NCI-H1092 treated with DMSO at 0.1 percent for 48 hours (cell line): Measurements from ENCODE around the gene ADCK2.
"Not testable (repeated sequence)": the region's sequence is repeated elsewhere in the genome, so short reads cannot be mapped to it uniquely, and the experiment has no call there.

Experiments
- DNase-seq: peaks from one replicate; lab custom pipeline; 2025; lab: John Stamatoyannopoulos, UW

Gene ADCK2

DNA sequence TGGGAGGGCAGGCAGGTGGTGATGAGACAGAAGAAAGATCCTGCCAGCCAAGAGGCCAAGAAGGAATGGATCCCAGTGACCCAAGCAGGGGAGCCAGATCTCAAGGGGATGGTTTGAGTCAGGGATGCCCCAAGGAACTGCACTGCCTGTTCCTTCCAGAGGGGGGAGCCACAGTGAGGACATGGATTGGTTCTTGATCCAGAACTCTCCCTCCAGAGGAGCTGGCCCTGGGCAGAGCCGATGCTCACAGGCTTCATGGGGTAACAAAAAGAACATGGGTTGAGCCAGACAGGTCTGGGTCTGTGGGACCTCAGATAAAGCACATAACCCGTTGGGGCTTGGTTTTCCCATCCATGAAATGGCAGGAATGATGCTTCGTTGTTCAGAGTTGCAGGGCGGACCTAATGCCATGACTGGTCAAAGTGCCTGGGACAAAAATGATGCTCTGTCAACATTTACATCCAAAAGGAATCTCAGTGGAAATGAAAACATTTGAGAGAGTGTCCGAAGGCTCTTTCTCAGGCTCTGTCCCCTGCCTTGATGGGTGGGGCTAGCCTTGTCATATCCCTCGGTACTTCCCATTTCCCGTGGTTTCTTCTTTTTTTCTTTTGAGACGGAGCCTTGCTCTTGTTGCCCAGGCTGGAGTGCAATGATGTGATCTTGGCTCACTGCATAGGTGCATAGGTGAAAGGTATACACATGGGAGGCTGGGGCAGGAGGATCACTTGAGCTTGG, 27.4 kb upstream of the ADCK2 start:
- no peak for DNase-seq

DNA sequence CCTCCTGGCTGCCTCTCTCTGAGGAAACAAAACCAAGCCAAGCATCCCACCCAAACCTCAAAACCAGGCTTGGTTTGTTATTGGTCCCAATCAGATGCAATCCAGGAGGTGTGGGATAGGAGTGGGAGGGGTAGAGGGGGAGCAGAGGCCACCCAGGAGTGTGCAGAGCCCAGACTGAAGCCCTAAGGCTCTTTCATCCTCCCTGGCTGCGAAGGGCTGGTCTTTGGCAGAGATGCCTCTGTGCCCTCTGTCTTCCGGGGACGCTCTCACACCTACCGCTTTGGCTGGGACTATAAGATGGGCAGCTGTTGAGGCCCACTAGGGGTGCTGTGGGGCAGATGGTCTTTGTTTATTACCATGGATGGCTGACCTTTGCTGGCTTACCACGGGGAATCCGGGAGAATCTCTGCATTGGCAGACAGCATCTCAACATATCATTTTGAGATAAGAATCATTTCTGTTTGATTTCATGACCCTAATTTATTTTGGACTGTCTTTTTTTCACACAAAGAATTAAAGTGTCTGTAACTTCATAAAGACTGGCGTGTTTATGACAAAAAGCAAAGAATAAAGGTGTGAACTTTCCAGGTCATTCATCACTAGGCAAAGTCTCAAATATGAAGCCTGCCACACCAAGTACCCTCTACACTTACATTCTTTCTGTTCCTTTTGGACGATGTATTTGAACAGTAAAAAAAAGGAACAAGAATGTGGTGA, 25.7 kb upstream of the ADCK2 start:
- DNase-seq: peak; percentile 76

DNA sequence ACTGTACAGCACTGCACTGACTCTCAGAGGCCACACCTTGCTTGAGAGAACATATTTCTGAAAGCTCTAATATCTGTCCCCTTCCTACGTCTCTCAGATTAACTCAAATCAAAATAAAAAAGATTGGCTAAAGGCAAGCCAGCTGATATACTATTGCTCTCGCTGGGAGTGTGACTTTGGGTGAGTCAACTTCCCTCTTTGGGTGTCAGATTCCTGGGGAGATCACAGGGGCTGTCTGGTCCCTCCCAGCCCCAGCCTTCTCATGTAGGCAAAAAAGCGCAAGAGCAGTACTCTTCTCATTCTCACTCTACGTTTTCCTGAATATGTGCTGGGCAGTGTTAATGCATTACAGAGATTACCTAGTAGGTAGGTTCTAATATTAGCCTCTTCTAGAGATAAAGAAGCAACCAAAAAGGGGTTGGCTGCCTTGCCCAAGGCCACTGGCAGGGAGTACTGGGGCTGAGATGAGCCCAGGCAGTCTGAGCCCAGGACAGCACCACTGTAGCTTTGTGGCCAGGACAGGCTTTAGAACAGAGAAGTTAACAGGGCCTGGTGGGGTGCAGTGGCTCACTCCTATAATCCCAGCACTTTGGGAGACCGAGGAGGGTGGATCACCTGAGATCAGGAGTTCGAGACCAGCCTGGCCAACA, 23.1 kb upstream of the ADCK2 start:
- no peak for DNase-seq

DNA sequence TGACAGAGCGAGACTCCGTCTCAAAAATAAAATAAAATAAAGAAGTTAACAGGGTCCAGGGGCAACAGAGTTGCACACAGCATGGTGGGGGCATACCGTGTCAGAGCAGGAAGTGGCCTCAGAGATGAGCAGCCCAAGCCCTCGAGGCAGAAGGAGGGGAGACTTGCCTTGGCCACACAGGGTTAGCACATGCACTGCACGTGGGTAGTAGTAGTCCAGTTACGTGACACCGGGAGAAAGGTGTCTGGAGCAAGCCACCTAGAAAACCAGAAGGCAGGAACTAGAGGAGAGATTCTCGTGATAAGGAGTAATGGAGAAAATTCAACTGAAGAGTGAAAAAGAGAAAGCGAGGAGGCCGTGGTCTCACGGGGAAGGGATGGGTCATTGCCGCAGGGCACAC, 22.4 kb upstream of the ADCK2 start:
- no peak for DNase-seq

DNA sequence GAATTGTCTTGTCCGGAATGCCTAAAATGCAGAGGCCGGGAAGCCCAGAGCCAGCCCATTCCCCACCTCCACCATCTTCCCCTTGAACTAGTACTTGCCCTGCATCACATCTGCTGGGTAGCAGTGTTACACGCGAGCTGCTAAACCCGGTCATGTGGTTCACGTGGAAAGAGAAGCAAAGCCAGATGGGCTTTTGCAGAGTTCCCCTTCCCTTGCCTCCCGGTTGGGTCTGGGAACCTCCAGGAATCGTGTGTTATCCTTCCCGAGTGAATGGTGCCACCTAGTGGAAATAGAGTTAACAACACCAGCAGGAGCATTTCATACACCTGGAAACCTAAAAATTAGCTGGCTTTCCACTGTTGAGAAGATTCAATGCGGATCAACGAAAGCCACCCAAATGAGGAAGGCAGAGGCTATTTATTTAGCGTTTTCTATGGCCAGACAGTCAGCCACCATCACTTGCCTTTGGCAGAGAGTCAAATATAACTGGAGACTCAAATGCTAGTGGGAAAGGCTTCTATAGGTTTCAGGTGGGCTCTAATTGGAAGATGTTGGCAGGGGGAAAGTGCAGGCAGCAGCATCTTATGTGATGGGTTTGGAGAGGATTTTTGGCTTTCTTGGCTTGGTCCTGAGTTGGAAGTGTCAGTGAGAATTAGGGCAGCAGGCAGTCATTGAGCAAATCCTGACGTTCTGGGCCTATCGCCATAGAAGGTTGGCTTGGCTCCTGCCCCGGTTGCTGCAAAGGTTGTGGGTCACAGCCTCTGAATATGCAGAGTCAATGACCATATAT, 19.2 kb upstream of the ADCK2 start:
- peak; percentile 83 for DNase-seq

DNA sequence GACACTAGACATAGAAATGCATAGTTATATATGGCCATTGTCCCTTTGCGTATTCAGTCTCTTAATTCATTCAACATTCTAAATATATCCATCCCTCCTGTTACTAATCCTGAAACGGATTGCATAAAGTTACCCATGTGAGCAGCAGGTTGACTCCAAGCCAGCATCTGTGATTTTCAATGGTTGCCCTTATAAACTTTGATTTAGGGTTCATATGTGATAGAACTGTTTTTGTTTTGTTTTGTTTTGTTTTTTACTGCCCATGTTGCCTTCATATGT, 18.7 kb upstream of the ADCK2 start:
- DNase-seq: no peak

DNA sequence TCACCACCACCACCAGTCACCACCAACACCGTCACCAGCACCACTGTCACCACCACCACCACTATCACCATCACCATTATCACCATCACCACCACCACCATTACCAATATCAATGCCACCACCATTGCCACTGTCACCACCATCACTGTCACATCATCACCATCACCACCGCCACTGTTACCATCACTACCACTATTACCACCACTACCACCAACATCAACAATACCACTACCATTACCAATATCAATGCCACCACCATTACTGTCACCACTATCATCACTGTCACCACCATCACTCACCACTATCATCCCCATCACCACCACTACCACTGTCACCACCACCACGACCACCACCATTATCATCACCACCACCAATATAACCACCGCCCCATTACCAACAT, 18.1 kb upstream of the ADCK2 start:
- no peak for DNase-seq

DNA sequence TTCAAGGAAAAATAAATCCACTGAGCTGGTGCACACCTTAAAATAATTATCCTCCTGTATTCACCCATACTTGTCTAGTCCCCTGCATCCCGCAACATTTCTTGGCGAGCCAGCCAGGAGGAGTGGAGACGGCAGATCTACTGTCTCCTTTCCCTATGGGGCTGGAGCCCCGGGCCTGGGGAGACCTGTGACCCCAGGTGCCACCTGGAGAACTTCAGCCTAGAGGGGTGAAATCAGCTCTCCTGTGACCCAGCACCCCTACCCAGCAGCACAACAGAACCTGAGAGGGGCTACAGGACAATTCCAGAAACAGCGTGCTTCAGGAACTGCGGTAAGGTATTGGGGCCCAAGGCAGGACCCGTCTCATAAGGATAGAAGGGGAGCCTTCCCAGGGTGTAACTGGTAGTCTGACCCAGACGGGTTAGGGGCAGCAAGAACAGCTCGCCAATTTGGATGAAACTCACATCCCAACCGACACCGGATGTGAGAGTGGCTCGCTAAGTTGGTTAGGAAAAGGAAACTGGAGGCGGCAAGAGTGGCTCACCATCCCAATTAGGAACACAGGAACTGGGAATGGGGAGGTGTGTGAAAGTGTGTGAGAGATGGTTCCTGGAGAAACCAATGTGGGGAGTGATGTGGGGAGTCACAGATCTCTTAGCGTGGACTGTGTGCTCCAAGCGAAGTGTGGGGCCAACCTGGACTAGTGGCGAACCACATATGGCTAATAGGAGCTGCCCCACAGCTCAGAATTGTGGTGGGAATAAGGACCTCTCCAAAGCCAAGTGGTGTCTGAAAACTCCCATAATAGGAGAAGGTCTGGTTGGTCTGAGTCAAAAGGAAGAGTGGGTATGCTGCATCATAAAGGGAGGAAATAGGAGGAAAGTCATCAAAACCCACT, 17.0 kb upstream of the ADCK2 start:
- no peak for DNase-seq

DNA sequence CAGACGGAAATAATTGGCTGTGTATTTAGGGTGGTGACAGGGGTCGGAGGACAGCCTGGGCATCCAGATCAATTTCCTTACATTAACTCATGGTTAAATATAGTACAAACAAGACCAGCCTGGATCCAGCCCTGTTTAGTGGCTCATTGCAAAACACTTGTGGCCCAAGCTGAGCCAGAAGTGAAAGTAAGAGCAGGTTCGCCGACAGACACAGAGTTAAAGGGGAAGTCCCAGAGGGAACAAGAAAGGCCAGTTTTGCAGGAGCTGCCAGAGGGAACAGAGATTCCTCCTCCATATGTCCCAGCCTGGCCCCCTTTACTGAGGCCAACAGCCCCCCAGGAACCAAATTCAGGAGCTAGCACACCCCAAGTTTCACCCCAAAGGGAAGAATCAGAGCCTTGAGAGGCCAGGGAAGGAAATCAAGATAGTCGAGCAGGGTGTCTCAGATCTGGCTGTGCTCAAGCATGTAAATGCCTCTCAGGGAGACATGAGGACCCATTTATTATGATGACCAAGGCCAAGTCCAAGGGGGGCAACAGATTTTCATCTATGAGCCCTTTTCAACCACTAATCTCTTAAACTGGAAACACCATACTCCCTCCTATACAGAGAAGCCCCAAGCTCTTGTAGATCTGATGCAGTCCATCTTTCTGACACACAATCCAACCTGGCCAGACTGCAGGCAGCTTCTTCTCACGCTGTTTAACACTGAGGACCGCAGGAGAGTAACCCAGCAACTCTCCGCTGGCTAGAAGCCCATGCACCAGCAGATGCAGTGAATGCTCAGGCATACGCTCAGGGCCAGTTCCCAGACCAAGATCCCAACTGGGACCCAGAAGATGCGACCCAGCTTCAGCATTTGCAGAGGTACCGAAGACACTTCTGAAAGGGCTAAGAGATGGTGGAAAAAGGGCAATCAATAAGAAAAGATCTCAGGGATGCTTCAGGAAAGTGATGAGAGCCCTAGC, 15.9 kb upstream of the ADCK2 start:
- DNase-seq: no peak

DNA sequence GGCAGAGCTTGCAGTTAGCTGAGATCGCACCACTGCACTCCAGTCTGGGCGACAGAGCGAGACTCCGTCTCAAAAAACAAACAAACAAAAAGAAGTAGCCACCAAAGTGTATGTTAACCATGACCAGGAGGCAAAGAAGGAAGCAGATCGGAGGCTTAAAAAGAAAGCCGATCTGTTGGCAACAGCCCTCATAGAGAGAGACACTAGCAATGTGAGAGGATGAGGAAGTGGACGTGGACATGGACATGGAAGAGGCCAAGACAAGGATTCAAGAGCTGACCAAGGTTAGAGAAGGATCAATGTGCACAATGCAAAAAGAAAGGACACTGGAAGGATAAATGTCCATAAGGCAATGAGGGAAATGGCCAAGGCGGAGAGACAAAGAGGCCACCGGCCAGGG, 14.9 kb upstream of the ADCK2 start:
- DNase-seq: no peak

DNA sequence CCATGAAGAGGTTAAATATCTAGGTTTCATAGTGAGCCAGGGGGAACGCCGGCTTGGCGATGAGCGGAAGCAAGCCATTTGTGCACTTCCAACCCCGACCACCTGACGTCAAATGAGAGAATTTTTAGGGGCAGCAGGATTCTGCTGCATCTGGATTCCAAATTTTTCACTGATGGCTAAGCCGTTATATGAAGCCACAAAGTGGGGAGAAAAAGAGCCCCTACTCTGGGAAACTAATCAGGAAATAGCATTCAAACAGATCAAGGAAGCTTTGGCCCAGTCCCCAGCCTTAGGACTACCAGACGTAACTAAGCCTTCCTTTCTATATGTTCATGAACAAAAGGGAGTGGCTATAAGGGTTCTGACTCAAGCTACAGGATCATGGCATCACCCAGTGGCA, 12.9 kb upstream of the ADCK2 start:
- DNase-seq: no peak

DNA sequence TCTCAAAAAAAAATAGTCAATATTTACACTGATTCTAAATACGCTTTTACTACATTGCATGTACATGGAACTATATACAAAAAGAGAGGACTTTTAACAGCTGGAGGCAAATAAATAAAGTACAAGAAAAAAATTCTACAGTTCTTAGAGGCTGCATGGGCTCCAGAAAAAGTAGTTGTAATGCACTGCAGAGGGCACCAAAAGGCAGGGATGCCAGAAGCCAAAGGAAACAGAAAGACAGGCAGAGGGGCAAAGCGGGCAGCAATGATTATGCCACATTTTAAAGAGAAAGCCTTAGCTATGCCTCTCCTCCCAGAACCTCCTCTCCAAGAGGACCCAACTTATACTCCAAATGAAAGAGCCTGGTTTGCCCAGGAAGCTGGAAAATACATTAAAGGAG, 11.6 kb upstream of the ADCK2 start:
- peak; percentile 23 for DNase-seq

DNA sequence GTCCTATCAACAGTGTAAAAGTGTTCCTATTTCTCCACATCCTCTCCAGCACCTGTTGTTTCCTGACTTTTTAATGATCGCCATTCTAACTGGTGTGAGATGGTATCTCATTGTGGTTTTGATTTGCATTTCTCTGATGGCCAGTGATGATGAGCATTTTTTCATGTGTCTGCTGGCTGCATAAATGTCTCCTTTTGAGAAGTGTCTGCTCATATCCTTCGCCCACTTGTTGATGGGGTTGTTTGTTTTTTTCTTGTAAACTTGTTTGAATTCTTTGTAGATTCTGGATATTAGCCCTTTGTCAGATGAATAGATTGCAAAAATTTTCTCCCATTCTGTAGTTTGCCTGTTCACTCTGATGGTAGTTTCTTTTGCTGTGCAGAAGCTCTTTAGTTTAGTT, 9.8 kb upstream of the ADCK2 start:
- not testable (repeated sequence) for DNase-seq

DNA sequence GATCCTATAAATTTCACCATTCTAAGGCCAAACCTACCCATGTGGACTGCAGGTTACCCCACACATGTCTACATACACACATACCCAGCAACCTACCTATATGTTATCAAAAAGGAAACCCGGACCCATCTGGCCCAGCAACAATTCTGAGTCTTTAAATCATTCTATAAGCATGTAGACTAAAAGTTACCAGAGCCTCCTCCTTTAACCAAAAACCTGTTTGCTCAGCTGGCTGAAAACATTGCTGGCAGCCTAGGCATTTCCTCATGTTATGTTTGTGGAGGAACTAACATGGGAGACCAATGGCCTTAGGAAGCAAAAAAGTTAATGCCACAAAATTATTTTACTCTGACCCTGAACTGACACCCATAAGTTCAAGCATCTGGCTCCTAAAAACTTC, 5.3 kb upstream of the ADCK2 start:
- no peak for DNase-seq

DNA sequence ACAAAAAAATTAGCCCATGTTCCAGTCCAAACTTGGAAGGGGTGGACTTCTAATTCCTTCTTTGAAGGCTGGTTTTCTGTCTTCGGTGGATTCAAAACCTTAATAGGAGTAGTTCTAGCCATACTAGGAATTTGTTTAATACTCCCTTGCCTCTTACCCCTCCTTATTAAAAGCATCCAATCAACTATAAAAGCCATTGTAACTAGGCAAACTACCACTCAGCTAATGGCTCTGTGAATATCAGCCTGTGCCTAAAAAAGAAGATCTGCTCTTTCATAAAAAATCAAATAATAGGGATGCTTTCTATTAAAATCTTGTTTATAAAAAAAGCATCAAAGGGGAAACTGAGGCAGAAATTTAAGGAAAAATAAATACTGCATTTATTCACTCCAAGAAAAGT, 4.1 kb upstream of the ADCK2 start:
- DNase-seq: no peak

DNA sequence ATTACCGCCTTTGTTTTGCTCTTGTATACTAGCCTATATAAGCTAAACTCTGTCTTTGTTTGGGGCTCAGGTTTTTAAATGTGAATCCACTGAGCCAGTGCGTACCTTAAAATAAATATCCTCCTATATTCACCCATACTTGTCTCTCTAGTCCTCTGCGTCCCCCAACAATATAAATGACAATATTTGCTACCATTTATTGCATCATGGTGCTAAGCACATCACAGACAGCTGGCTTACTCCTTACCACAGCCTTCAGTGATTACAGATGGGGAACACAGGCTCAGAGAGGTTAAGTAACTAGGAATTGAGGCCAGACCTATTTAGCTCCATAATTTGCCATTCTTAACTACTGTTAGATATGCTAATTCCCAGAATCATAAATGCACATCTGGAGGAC, 3.4 kb upstream of the ADCK2 start:
- DNase-seq: no peak

DNA sequence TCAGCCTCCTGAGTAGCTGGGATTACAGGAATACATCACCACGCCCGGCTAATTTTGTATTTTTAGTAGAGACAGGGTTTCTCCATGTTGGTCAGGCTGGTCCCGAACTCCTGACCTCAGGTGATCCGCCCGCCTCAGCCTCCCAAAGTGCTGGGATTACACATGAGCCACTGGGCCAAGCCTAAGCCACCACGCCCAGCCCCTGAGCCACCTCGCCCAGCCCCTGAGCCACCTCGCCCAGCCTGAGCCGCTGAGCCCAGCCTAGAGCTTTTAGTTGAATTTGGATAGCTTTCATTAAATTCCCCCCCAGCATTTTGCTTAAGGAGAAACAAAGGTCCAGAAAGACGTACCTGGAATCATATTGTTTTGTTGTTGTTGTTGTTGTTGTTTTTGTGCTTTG, 2.9 kb upstream of the ADCK2 start:
- DNase-seq: not testable (repeated sequence)

DNA sequence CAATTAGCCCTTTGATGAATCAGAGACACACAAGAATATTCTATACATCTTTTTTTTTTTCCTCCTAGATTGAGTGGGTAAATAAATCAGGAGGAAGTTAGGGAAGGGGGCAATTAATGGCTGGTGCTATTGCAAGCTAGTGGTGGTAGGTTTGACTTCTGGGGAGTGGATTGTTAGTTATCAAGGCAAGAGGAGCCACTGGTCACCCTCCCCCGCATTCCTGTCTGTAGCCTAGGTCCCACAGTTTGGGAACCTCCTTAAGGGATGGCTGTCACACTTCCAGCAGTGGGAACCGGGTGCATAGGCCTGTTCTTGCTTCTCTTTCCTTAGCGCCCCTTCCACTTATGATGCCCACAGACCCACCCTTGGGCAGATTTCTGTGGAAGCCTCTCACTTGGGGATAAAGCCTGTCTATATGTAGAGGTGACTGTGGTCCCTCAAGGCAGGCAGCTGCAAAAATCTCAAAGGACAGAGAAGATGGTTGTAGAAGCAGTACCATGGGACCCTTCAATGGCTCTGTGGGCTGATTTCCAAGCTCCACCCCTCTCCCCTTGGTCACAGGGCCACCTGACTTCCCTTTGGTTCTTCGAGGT, 2.3 kb upstream of the ADCK2 start:
- DNase-seq: no peak

DNA sequence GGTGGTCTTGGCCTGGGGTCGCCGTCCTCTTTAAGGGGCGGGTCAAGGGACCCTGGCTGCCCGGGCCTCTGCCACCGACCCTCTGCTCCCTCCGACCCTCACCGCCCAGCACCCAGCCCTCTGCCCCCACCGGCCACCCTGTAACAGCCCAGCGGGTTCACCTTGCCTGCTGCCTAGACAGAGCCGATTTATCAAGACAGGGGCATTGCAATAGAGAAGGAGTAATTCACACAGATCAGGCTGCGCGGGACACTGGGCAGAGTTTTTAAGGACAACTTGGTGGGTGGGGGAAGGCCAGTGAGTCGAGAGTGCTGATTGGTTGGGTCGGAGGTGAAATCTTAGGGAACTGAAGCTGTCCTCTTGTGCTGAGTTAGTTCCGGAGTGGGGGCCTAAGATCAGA, 779 bp upstream of the ADCK2 start:
- DNase-seq: no peak
